Peyer's patch (tissue), 4 donors: ENCODE results near the gene SMAD1.

ENCODE experiments used
- CTCF ChIP-seq, 6 experiments: fragments of 450-650 bp in 4 of 6; fragments of 200-600 bp in 2 of 6; sonication (generic) in 1 of 6; IDR thresholded peaks; one replicate each; pipeline ENCODE4 v1.5.1; 2017 to 2019; ENCODE audit warnings: antibody characterized with exemption in 6 of 6, mild to moderate bottlenecking in 3 of 6, moderate library complexity in 1 of 6
- POLR2A ChIP-seq, 2 donors: fragments of 450-650 bp; IDR thresholded peaks; one replicate each; pipeline ENCODE4 v1.5.1; 2017; ENCODE audit warnings: antibody characterized with exemption in 2 of 2, mild to moderate bottlenecking in 2 of 2, moderate library complexity in 2 of 2

GRCh38 chr4:145473203-145473602 is 8.4 kb upstream of the SMAD1 start:
- no peak for TF ChIP-seq CTCF (IDR thresholded peaks at IDR 0.05)
- no peak for TF ChIP-seq POLR2A (IDR thresholded peaks at IDR 0.05)
